NB4 (cell line): ENCODE data around the gene DNAH14.

Experiments
- DNase-seq: peaks from one replicate; pipeline ENCODE4 v3.0.0; 2010; ENCODE audit warnings: low read depth
- H3K4me3 ChIP-seq: one replicate; pipeline ENCODE4 v1.5.1; 2011; ENCODE audit warnings: mild to moderate bottlenecking, low read depth, low read length, moderate library complexity
- MYC ChIP-seq: IDR thresholded peaks from 2 replicates; pipeline ENCODE4 v1.6.1; 2011; ENCODE audit warnings: low read depth, low read length
- POLR2A ChIP-seq: IDR thresholded peaks from 2 replicates; pipeline ENCODE4 v1.6.1; 2011; ENCODE audit warnings: mild to moderate bottlenecking; ENCODE audit not compliant: insufficient read length; ENCODE audit errors: extremely low read depth
- TF ChIP-seq, protein P1 (sequence below): IDR thresholded peaks from 2 replicates; pipeline ENCODE4 v1.6.1; 2011; ENCODE audit warnings: low read depth, low read length
- TF ChIP-seq, protein P2 (sequence below): IDR thresholded peaks from one replicate; pipeline ENCODE4 v1.5.1; 2012; ENCODE audit warnings: low read depth, low read length

Gene DNAH14

DNA sequence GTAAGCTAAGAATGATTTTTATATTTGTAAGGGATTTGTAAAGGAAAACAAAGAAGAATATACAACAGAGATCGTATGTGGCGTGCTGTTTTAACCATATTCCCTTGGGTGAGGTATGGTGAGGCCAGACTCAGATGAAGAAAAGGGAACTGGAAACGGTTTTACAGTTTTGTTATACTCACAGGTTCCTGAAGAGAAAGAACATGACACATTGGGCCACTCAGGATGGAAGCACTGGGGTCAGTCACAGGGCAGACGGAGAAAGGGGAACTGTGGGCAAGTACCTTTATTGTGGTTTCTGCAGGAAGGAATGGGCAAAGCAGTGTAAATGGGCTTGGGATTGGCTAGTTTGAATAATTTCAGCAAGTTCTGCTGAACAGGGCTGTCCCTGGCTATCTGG lies 321.0 kb downstream of the DNAH14 start:
- peak; percentile 97 for DNase-seq
- TF ChIP-seq, protein P1, sequence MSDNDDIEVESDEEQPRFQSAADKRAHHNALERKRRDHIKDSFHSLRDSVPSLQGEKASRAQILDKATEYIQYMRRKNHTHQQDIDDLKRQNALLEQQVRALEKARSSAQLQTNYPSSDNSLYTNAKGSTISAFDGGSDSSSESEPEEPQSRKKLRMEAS = peak; percentile 47
- TF ChIP-seq MYC = peak; percentile 69
- TF ChIP-seq, protein P2, sequence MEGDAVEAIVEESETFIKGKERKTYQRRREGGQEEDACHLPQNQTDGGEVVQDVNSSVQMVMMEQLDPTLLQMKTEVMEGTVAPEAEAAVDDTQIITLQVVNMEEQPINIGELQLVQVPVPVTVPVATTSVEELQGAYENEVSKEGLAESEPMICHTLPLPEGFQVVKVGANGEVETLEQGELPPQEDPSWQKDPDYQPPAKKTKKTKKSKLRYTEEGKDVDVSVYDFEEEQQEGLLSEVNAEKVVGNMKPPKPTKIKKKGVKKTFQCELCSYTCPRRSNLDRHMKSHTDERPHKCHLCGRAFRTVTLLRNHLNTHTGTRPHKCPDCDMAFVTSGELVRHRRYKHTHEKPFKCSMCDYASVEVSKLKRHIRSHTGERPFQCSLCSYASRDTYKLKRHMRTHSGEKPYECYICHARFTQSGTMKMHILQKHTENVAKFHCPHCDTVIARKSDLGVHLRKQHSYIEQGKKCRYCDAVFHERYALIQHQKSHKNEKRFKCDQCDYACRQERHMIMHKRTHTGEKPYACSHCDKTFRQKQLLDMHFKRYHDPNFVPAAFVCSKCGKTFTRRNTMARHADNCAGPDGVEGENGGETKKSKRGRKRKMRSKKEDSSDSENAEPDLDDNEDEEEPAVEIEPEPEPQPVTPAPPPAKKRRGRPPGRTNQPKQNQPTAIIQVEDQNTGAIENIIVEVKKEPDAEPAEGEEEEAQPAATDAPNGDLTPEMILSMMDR = no peak
- H3K4me3 ChIP-seq = peak overlapping the region; percentile 30

DNA sequence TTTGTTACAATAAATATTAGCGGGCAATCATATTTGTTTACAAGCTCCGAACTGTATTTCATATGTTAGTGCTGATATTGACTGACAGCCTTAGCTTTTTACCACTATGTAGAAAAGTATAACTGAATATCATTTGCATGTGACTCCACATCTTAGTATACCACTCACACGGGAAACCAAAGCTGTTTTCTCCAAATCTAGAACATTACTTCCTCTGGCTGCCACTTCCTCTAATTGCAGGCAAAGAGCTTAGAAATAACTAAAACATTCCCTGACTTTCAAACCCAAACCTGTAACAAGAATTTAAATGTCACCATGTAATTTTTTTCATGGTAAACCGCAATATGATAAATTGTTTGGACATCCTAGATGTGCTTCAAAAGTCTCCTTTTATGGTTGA lies 323.7 kb downstream of the DNAH14 start:
- H3K4me3 ChIP-seq = no peak overlapping the region
- DNase-seq = peak; percentile 41
- TF ChIP-seq, protein P2 = peak; percentile 25
- TF ChIP-seq MYC = no peak
- TF ChIP-seq POLR2A = no peak
- TF ChIP-seq, protein P1 = no peak

DNA sequence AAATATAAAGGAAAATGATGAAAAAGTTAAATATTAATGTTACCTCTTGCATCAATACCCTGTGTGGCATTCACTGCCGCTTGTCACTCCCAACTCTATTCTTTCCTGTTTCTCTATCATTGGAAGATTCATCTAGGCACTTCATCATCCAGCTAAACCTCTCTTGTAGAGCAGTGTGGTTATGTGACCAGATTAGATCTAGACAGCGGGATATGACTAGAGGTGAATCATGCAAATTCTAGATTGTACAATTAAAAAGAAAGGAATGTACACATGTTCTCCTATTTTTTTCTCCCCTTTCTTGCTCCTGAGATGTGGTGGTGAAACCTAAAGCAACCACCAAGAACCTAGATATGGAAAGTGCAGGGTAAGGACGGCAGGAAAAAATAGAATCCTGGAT lies 324.3 kb downstream of the DNAH14 start:
- TF ChIP-seq MYC (no peak), POLR2A (no peak)
- TF ChIP-seq, protein P1 = no peak
- TF ChIP-seq, protein P2 = no peak
- no peak for DNase-seq
- H3K4me3 ChIP-seq = no peak overlapping the region

DNA sequence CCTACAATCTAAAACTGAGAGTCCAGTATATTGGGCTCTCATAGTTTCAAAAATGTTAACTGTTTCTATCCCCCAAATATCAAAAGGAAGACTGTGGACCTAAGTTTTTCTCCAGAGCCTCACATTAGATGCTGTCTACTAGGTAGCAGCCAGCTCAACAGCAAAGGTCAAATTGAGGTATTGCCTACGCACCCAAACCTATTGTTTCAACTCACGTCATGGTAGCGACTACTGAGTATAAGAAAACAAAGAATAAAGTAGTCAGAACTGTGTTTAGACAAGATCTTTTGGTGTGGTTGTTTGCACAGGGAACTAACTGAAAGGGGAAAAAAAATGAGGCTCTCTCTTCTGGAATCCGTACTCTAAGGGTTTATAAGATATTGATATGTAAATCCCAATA lies 325.2 kb downstream of the DNAH14 start:
- H3K4me3 ChIP-seq = no peak overlapping the region
- TF ChIP-seq, protein P2 = no peak
- TF ChIP-seq MYC = no peak
- no peak for TF ChIP-seq POLR2A
- TF ChIP-seq, protein P1 = no peak
- no peak for DNase-seq

DNA sequence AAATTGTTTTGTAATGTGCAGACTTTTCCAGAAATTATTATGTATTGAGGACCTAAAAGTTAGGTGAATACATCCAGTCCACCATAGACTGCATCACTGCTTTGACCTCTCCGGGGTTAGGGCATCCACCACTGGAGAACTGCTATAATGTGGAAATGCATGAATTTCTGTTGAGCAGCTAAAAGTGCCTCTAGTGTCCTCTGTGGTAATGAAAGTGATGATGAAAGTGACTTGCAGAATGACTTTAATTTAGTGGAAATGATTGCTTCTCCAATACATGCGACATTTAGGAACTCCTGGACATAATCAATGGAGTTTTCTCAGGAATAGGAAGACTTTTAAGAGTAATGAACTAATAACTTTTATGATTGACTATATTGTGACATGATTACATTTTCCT lies 327.6 kb downstream of the DNAH14 start:
- peak; percentile 11 for DNase-seq
- no peak overlapping the region for H3K4me3 ChIP-seq
- TF ChIP-seq POLR2A (no peak), MYC (no peak)
- TF ChIP-seq, protein P2 = no peak
- TF ChIP-seq, protein P1 = no peak

DNA sequence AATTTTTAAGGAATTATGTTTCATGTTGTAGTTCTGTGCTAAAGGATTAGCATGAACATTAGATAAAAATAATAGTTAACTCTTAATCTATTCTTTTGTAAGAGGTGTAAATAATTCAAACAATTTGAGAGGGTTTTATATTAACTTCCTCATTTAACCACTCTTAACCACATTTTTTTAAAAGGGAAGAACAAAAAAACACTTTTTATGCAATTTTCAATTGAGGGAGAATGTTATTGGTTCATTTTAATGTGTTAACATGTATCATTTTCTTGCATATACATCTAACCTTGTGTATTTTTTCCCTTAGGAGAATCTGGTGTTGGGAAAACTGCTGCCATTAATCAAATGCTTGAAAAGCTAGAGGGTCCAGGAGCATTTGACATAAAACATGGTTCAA lies 329.3 kb downstream of the DNAH14 start:
- no peak overlapping the region for H3K4me3 ChIP-seq
- TF ChIP-seq, protein P1 = no peak
- DNase-seq = no peak
